OCI-LY1 (cell line): ENCODE results near the gene USP7.
"Not testable (repeated sequence)": the region's sequence is repeated elsewhere in the genome, so short reads cannot be mapped to it uniquely, and the experiment has no call there.

Source experiments
- CTCF ChIP-seq: fragments of 200-600 bp; sonication (generic), shearing (Covaris generic); IDR thresholded peaks from 2 replicates; pipeline ENCODE4 v1.5.1; 2017; ENCODE audit warnings: mild to moderate bottlenecking, antibody characterized with exemption, low read length, moderate library complexity, mixed read lengths
- EZH2 ChIP-seq: fragments of 200-600 bp; sonication (generic), shearing (Covaris generic); IDR thresholded peaks from 2 replicates; pipeline ENCODE4 v1.8.0; 2017; ENCODE audit warnings: borderline replicate concordance, mixed run types, mild to moderate bottlenecking, antibody characterized with exemption, low read length, moderate library complexity, mixed read lengths

- TF ChIP-seq CTCF, EZH2: not testable (repeated sequence)
Measured at GRCh38 chr16:8968054-8968453, 4.3 kb upstream of the USP7 start.
